OCI-M1 (cell line): Measurements from ENCODE around the gene SLC39A7.

Experiments used
- DNase-seq: peaks from one replicate; lab custom pipeline; 2025; lab: John Stamatoyannopoulos, UW

The SLC39A7 gene

GRCh38 chr6:33236852-33237251, 36.2 kb downstream of the SLC39A7 start:
- no peak for DNase-seq

- DNase-seq, result no peak
These were observed 37.1 kb downstream of the SLC39A7 start for GRCh38 chr6:33237741-33238140.

- no peak for DNase-seq
These were observed 41.3 kb downstream of the SLC39A7 start for GRCh38 chr6:33241968-33242367.

GRCh38 chr6:33243476-33243875, 42.8 kb downstream of the SLC39A7 start:
- no peak for DNase-seq

GRCh38 chr6:33247977-33248642, 47.4 kb downstream of the SLC39A7 start:
- peak; percentile 94 for DNase-seq

- no peak for DNase-seq
These were observed 47.9 kb downstream of the SLC39A7 start for GRCh38 chr6:33248643-33248931.

- peak; percentile 100 for DNase-seq
These were observed 48.5 kb downstream of the SLC39A7 start for GRCh38 chr6:33248932-33249731.

- DNase-seq, result no peak
These were observed 49.3 kb downstream of the SLC39A7 start for GRCh38 chr6:33249732-33250630.

- no peak for DNase-seq
These were observed 50.1 kb downstream of the SLC39A7 start for GRCh38 chr6:33250731-33251130.

GRCh38 chr6:33251395-33252012, 50.8 kb downstream of the SLC39A7 start:
- peak; percentile 33 for DNase-seq

GRCh38 chr6:33252759-33253158, 52.1 kb downstream of the SLC39A7 start:
- no peak for DNase-seq
